GM21529 (cell line): ENCODE measurements around the gene CEACAM7.

Experiments
- ATAC-seq: cut with Tn5 transposase; IDR thresholded peaks from one replicate; pipeline ENCODE4 v1.9.1; 2021; ENCODE audit not compliant: unreplicated experiment

The CEACAM7 gene

GRCh38 chr19:41700381-41701195, 12.5 kb upstream of the CEACAM7 start:
- ATAC-seq: no peak

DNA sequence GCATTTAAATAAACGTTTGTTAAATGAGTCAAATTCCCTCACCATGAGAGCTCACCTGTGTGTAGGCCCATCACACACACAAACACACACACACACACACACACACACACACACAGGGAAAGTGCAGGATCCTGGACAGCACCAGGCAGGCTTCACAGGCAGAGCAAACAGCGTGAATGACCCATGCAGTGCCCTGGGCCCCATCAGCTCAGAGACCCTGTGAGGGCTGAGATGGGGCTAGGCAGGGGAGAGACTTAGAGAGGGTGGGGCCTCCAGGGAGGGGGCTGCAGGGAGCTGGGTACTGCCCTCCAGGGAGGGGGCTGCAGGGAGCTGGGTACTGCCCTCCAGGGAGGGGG, 11.9 kb upstream of the CEACAM7 start:
- ATAC-seq: no peak

GRCh38 chr19:41699231-41699967, 11.3 kb upstream of the CEACAM7 start:
- ATAC-seq: no peak

- ATAC-seq: no peak
Measured at GRCh38 chr19:41698746-41699230, 10.7 kb upstream of the CEACAM7 start.

DNA sequence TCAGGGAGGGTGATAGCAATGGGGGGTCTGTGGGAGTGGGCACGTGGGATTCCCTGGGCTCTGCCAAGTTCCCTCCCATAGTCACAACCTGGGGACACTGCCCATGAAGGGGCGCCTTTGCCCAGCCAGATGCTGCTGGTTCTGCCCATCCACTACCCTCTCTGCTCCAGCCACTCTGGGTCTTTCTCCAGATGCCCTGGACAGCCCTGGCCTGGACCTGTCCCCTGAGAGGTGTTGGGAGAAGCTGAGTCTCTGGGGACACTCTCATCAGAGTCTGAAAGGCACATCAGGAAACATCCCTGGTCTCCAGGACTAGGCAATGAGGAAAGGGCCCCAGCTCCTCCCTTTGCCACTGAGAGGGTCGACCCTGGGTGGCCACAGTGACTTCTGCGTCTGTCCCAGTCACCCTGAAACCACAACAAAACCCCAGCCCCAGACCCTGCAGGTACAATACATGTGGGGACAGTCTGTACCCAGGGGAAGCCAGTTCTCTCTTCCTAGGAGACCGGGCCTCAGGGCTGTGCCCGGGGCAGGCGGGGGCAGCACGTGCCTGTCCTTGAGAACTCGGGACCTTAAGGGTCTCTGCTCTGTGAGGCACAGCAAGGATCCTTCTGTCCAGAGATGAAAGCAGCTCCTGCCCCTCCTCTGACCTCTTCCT, 9.3 kb upstream of the CEACAM7 start:
- ATAC-seq: no peak

DNA sequence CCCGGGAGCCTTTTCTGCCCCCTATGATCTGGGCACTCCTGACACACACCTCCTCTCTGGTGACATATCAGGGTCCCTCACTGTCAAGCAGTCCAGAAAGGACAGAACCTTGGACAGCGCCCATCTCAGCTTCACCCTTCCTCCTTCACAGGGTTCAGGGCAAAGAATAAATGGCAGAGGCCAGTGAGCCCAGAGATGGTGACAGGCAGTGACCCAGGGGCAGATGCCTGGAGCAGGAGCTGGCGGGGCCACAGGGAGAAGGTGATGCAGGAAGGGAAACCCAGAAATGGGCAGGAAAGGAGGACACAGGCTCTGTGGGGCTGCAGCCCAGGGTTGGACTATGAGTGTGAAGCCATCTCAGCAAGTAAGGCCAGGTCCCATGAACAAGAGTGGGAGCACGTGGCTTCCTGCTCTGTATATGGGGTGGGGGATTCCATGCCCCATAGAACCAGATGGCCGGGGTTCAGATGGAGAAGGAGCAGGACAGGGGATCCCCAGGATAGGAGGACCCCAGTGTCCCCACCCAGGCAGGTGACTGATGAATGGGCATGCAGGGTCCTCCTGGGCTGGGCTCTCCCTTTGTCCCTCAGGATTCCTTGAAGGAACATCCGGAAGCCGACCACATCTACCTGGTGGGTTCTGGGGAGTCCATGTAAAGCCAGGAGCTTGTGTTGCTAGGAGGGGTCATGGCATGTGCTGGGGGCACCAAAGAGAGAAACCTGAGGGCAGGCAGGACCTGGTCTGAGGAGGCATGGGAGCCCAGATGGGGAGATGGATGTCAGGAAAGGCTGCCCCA, 8.5 kb upstream of the CEACAM7 start:
- no peak for ATAC-seq

DNA sequence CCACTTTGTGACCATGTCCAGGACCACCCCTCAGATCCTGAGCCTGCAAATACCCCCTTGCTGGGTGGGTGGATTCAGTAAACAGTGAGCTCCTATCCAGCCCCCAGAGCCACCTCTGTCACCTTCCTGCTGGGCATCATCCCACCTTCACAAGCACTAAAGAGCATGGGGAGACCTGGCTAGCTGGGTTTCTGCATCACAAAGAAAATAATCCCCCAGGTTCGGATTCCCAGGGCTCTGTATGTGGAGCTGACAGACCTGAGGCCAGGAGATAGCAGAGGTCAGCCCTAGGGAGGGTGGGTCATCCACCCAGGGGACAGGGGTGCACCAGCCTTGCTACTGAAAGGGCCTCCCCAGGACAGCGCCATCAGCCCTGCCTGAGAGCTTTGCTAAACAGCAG, 7.7 kb upstream of the CEACAM7 start:
- ATAC-seq: no peak

DNA sequence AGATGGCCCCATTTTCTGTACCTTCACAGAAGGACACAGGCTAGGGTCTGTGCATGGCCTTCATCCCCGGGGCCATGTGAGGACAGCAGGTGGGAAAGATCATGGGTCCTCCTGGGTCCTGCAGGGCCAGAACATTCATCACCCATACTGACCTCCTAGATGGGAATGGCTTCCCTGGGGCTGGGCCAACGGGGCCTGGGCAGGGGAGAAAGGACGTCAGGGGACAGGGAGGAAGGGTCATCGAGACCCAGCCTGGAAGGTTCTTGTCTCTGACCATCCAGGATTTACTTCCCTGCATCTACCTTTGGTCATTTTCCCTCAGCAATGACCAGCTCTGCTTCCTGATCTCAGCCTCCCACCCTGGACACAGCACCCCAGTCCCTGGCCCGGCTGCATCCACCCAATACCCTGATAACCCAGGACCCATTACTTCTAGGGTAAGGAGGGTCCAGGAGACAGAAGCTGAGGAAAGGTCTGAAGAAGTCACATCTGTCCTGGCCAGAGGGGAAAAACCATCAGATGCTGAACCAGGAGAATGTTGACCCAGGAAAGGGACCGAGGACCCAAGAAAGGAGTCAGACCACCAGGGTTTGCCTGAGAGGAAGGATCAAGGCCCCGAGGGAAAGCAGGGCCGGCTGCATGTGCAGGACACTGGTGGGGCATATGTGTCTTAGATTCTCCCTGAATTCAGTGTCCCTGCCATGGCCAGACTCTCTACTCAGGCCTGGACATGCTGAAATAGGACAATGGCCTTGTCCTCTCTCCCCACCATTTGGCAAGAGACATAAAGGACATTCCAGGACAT, 7.0 kb upstream of the CEACAM7 start:
- no peak for ATAC-seq

DNA sequence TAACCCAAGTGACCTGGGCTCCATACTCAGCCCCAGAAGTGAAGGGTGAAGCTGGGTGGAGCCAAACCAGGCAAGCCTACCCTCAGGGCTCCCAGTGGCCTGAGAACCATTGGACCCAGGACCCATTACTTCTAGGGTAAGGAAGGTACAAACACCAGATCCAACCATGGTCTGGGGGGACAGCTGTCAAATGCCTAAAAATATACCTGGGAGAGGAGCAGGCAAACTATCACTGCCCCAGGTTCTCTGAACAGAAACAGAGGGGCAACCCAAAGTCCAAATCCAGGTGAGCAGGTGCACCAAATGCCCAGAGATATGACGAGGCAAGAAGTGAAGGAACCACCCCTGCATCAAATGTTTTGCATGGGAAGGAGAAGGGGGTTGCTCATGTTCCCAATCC, 6.1 kb upstream of the CEACAM7 start:
- no peak for ATAC-seq

GRCh38 chr19:41691268-41691970, 3.3 kb upstream of the CEACAM7 start:
- ATAC-seq: no peak

DNA sequence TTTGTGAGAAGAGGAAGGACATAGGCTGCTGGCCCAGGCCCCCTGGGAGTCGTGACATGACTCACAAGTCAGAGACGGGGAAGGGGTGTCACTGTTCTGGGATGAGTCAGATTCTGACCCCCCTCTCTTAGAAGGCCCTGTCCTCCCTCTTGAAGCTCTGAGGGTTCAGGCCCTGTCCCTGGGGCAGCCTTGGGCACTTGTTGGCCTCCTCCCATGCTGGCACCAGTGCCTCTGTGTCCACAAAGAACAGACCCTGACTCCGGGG, 2.7 kb upstream of the CEACAM7 start:
- no peak for ATAC-seq

DNA sequence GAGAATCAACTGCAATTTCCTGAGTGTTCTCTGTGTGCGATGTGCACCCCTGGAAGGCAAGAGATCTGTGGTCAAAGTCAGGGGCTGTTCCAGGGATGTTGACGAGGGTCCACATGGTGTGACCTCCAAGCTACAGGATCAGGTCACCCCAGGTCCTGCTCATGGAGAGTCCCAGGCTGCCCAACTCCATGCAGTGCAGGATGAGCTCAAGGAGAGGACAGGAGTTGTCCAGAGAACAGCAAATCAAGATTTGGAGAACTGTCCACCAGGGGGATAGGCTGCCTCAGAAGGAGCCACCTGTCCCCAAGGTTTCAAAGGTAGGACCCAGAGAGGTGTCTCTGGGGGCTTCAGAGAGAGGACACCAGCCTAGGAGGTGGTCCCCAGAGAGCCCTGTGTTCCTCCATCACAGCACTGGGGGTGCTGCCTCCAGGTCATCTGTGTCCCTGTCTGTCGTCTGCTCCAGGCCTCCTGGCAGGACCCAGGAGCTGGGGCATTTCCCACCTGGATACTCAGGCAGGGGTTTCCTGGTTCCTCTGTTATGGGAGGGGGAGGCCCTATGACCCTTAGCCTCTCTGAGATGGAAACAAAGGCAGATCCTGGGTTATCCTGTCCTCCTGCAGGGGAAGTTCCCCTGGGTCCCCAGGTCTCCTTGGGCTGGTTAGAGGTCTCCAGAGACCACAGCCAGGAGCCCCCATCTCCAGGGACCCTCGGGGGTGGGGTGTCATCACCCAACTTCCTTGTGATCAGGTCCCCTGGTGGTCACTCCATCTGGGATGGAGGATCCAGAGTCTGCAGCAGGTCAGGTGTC, 2.1 kb upstream of the CEACAM7 start:
- ATAC-seq: no peak

GRCh38 chr19:41688687-41689086, 617 bp upstream of the CEACAM7 start:
- no peak for ATAC-seq

- ATAC-seq: no peak
Measured at GRCh38 chr19:41687419-41687818, 651 bp downstream of the CEACAM7 start.

DNA sequence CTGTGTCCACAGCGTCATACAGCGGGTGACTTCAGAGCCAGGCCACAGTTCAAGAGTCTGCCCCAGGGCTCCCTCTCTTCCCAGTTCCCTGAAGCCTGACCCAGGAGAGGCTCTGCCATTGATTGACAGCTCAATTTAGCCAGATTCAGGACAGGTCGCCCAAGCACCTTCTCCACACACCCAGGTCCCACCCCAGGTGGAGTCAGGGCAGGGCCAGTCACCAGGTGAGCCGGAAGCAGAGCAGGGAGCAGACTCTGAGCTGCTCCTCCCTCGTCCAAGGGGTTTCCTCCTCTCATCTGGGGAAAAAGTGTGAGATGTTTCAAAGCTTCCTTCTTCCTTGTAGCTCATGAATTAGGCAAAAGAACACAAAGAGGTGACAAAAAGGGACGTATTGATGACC, 5.6 kb downstream of the CEACAM7 start:
- no peak for ATAC-seq

DNA sequence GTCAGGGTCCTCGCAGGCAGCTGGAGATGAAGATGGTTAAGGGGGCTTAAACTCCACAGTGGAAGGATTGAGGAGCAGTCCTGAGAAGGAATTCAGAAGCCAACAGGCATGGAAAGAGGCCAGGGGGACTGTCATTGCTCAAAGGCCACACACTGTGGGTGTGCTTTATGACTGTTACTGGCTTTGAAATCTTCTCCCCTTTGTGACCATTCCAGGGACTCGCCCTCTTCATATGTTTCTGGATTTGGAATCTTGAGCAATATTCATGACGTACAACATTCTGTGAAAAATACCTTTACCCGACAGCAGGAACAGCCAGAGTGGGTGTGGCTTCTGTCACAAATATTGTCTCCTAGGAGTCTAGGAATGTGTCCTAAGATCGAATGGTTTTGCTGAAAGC, 16.6 kb downstream of the CEACAM7 start:
- no peak for ATAC-seq

DNA sequence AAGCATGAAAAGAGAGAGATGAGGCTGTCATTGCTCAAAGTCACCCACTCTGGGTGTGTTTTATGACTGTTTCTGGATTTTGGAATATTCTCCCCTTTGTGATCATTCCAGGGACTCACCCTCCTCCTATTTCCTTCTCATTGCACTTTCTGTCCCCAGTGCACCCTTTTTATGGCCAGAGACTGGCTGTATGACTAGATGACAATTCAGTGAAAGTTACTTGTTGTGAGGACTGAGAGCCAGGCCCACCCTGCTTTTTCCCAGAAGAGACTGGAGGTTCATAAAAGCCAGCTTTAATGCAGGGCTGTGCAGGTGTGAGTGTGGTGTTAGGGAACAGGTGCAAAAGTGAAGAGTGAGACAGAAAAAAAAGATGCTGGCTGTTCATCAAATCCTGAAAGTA, 17.3 kb downstream of the CEACAM7 start:
- no peak for ATAC-seq

GRCh38 chr19:41668315-41668714, 19.8 kb downstream of the CEACAM7 start:
- ATAC-seq: no peak

- no peak for ATAC-seq
Measured at GRCh38 chr19:41666075-41666474, 22.0 kb downstream of the CEACAM7 start.
